ENCODE data around the gene QPRT.

DNA sequence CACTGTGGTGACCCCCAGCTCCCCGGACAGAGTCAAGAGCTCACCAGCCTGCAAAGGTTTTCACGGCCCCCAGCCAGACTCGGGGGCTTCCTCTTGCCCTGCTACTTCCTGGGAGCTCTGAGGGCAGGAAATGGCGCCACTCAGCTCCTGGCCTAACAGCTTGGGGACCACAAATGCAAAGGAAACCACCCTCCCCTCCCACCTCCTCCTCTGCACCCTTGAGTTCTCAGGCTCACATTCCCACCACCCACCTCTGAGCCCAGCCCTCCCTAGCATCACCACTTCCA lies 16.3 kb upstream of the QPRT start:
- TF ChIP-seq, protein P1, sequence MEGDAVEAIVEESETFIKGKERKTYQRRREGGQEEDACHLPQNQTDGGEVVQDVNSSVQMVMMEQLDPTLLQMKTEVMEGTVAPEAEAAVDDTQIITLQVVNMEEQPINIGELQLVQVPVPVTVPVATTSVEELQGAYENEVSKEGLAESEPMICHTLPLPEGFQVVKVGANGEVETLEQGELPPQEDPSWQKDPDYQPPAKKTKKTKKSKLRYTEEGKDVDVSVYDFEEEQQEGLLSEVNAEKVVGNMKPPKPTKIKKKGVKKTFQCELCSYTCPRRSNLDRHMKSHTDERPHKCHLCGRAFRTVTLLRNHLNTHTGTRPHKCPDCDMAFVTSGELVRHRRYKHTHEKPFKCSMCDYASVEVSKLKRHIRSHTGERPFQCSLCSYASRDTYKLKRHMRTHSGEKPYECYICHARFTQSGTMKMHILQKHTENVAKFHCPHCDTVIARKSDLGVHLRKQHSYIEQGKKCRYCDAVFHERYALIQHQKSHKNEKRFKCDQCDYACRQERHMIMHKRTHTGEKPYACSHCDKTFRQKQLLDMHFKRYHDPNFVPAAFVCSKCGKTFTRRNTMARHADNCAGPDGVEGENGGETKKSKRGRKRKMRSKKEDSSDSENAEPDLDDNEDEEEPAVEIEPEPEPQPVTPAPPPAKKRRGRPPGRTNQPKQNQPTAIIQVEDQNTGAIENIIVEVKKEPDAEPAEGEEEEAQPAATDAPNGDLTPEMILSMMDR (IDR thresholded peaks at IDR 0.05; ENCODE audit: insufficient read depth, low read depth, low read length) = no peak
- TF ChIP-seq EZH2 (IDR thresholded peaks at IDR 0.05; ENCODE audit: insufficient read depth, low read length) = no peak
